Panc1 (cell line): ENCODE data around the gene SLC6A7. TPM values are rescaled to one million over a fixed set of nuclear protein-coding genes. Genes with fewer than 3 reads are reported as not detected.
A peak's percentile ranks its signal among the peaks of the same experiment; 100 is the strongest.

Source experiments
- ATAC-seq: fragments of 200-7000 bp; cut with Tn5 transposase; 2 replicates; pipeline ENCODE4 v1.9.1; 2020; ENCODE audit warnings: mild to moderate bottlenecking, moderate library complexity
- BruUV-seq: library from RNA; stranded (reverse); fragments of 400-500 nt; replicated peaks from 2 replicates; lab custom pipeline; 2021; lab: Mats Ljungman, UMichigan
- CTCF ChIA-PET: fragments of 300-600 bp; sonication (Branson Sonifier 250); formaldehyde crosslinking; loops from one replicate; lab custom pipeline; 2022; ENCODE audit warnings: antibody characterized with exemption; lab: Charles Lee
- POLR2A ChIA-PET: fragments of 300-600 bp; sonication (Branson Sonifier 250); formaldehyde crosslinking; loops from one replicate; lab custom pipeline; 2022; ENCODE audit warnings: antibody characterized with exemption; lab: Charles Lee
- DNase-seq: peaks from one replicate; pipeline ENCODE4 v3.0.0-alpha.2; 2010; ENCODE audit warnings: low read depth, low spot score
- H3K27ac ChIP-seq: 2 replicates; pipeline ENCODE4 v1.5.1; 2011; ENCODE audit warnings: mild to moderate bottlenecking, low read length, inconsistent platforms
- H3K27me3 ChIP-seq: fragments of 200-500 bp; sonication (Bioruptor generic); 2 replicates; pipeline ENCODE4 v1.6.0; 2014; ENCODE audit warnings: low read length, inconsistent platforms; ENCODE audit not compliant: control insufficient read depth, insufficient read depth
- H3K36me3 ChIP-seq: fragments of 200-500 bp; sonication (Bioruptor generic); 2 replicates; pipeline ENCODE4 v1.5.1; 2014; ENCODE audit warnings: inconsistent platforms, mild to moderate bottlenecking, low read length, moderate library complexity; ENCODE audit not compliant: control insufficient read depth, insufficient read depth
- H3K4me1 ChIP-seq: 2 replicates; pipeline ENCODE4 v1.5.1; 2011; ENCODE audit warnings: inconsistent platforms, mild to moderate bottlenecking, low read length, moderate library complexity; ENCODE audit not compliant: control insufficient read depth, insufficient read depth
- H3K4me3 ChIP-seq, 2 experiments: 2 replicates each; pipeline ENCODE4 v1.5.1; 2011 to 2012; ENCODE audit warnings: low read depth in 2 of 2, low read length in 2 of 2, mild to moderate bottlenecking in 2 of 2, inconsistent platforms in 1 of 2, moderate library complexity in 1 of 2
- H3K9me3 ChIP-seq: fragments of 200-500 bp; sonication (Bioruptor generic); 2 replicates; pipeline ENCODE4 v1.5.1; 2014; ENCODE audit warnings: low read depth, mild to moderate bottlenecking, inconsistent platforms, low read length, moderate library complexity; ENCODE audit not compliant: control insufficient read depth, insufficient read depth
- POLR2AphosphoS5 ChIP-seq: IDR thresholded peaks from 2 replicates; pipeline ENCODE4 v1.6.1; 2012; ENCODE audit warnings: mild to moderate bottlenecking, low read depth, low read length, moderate library complexity
- SIN3A ChIP-seq: IDR thresholded peaks from 2 replicates; pipeline ENCODE4 v1.6.1; 2012; ENCODE audit warnings: low read depth, mild to moderate bottlenecking, low read length, moderate library complexity, borderline replicate concordance; ENCODE audit not compliant: insufficient read depth
- TCF7L2 ChIP-seq: IDR thresholded peaks from 2 replicates; pipeline ENCODE4 v1.6.1; 2011; ENCODE audit warnings: mild to moderate bottlenecking, low read depth, low read length, inconsistent platforms
- in situ Hi-C: cut with HindIII; loops from 2 replicates; pipeline ENCODE4 v1.10.0; 2016; ENCODE audit warnings: low sequenced_read_pairs, low pct_unique_long_range_greater_than_20kb
- intact Hi-C: fragments of 100-400 bp; cut with micrococcal nuclease; formaldehyde crosslinking; loops from one replicate; pipeline ENCODE4 v1.10.0; 2022; ENCODE audit not compliant: unreplicated experiment
- total RNA-seq: library from RNA; stranded (reverse); gene quantifications from one replicate; pipeline ENCODE4 v1.2.1, GENCODE V29; 2021; ENCODE audit not compliant: unreplicated experiment
- TF ChIP-seq, protein P1 (sequence below), 2 experiments: IDR thresholded peaks; 2 replicates each; pipeline ENCODE4 v1.6.1; 2011 to 2012; ENCODE audit warnings: low read depth in 2 of 2, control low read depth in 1 of 2, low read length in 1 of 2, mild to moderate bottlenecking in 1 of 2, moderate library complexity in 1 of 2; ENCODE audit not compliant: insufficient read depth in 1 of 2
- TF ChIP-seq, protein P2 (sequence below): fragments of 450-650 bp; IDR thresholded peaks from 2 replicates; pipeline ENCODE4 v1.5.1; 2017; ENCODE audit warnings: mild to moderate bottlenecking

The SLC6A7 gene
- total RNA-seq, 1 experiment from 2014 or later: not detected

DNA sequence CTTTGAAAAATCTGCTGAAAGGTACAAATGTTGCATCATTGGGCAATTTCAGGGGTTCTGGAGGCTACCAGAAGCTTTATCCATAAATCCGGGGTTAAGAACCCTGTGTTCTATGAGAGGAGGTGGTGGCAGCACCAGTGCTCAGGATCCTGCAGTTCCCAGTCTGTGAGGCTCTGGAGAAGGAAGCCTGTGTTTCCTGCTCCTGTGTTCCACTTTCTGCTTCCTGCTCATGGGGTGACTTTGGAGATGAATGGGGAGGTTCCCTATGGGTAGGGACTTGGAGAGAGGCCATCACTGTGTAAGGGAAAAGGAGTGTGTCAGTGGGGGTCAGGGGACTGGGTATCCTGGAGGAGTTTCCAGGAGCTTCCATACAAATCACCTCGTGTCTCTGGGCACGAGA, 21.0 kb upstream of the SLC6A7 start:
- no peaks in the 10 kb centered on the region for H3K9me3 ChIP-seq
- ATAC-seq (no peak), DNase-seq (no peak)
- no peaks in the 10 kb centered on the region; the same call in 1 of the 2 replicates for H3K27me3 ChIP-seq
- in situ Hi-C loops (no loop called here), intact Hi-C loops (no loop called here)
- POLR2A ChIA-PET: no interaction called here
- no TSS peak for BruUV-seq
- no peaks in the 10 kb centered on the region for H3K4me1 ChIP-seq
- no peak overlapping the region for H3K4me3 ChIP-seq
- CTCF ChIA-PET: no interaction called here
- no peaks in the 10 kb centered on the region for H3K36me3 ChIP-seq
- TF ChIP-seq POLR2AphosphoS5 (no peak), TCF7L2 (no peak), SIN3A (no peak)
- TF ChIP-seq, protein P1, sequence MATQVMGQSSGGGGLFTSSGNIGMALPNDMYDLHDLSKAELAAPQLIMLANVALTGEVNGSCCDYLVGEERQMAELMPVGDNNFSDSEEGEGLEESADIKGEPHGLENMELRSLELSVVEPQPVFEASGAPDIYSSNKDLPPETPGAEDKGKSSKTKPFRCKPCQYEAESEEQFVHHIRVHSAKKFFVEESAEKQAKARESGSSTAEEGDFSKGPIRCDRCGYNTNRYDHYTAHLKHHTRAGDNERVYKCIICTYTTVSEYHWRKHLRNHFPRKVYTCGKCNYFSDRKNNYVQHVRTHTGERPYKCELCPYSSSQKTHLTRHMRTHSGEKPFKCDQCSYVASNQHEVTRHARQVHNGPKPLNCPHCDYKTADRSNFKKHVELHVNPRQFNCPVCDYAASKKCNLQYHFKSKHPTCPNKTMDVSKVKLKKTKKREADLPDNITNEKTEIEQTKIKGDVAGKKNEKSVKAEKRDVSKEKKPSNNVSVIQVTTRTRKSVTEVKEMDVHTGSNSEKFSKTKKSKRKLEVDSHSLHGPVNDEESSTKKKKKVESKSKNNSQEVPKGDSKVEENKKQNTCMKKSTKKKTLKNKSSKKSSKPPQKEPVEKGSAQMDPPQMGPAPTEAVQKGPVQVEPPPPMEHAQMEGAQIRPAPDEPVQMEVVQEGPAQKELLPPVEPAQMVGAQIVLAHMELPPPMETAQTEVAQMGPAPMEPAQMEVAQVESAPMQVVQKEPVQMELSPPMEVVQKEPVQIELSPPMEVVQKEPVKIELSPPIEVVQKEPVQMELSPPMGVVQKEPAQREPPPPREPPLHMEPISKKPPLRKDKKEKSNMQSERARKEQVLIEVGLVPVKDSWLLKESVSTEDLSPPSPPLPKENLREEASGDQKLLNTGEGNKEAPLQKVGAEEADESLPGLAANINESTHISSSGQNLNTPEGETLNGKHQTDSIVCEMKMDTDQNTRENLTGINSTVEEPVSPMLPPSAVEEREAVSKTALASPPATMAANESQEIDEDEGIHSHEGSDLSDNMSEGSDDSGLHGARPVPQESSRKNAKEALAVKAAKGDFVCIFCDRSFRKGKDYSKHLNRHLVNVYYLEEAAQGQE (IDR thresholded peaks at IDR 0.05; ENCODE audit: insufficient read depth in 1 of 2, low read depth in 2 of 2, low read length in 1 of 2): no peak
- TF ChIP-seq, protein P2, sequence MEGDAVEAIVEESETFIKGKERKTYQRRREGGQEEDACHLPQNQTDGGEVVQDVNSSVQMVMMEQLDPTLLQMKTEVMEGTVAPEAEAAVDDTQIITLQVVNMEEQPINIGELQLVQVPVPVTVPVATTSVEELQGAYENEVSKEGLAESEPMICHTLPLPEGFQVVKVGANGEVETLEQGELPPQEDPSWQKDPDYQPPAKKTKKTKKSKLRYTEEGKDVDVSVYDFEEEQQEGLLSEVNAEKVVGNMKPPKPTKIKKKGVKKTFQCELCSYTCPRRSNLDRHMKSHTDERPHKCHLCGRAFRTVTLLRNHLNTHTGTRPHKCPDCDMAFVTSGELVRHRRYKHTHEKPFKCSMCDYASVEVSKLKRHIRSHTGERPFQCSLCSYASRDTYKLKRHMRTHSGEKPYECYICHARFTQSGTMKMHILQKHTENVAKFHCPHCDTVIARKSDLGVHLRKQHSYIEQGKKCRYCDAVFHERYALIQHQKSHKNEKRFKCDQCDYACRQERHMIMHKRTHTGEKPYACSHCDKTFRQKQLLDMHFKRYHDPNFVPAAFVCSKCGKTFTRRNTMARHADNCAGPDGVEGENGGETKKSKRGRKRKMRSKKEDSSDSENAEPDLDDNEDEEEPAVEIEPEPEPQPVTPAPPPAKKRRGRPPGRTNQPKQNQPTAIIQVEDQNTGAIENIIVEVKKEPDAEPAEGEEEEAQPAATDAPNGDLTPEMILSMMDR: no peak
- no peak overlapping the region for H3K27ac ChIP-seq

DNA sequence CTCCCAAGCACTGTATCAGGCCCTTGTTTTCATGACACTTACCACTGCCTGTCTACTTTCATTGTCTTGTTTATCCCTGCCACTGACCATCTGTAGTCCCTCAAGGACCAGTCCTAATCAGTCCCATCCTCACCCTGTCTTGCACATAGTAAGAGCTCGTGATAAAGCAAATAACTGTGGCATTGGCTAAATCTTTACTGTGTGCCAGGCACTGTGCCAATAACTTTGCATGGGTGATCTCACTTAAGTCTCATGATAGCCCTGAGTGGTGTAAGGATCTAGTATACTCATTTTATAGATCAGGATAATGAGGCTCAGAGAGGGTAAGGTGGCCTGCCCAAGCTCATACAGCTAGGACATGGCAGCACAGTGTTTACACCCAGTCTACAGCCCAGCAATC, 17.7 kb upstream of the SLC6A7 start:
- POLR2A ChIA-PET: interaction anchor here (0.6 kb wide), 1 partner anchor 9 kb away, joined by 3 read pairs; no protein-coding TSS in a partner anchor
- Histone ChIP-seq H3K4me1 (no peaks in the 10 kb centered on the region), H3K36me3 (no peaks in the 10 kb centered on the region), H3K27me3 (no peaks in the 10 kb centered on the region; the same call in 1 of the 2 replicates), H3K27ac (no peak overlapping the region), H3K9me3 (no peaks in the 10 kb centered on the region), H3K4me3 (no peak overlapping the region)
- ATAC-seq: 0 out of 2 replicates have a peak, but pooled peaks have one; percentile 31
- intact Hi-C loops: no loop called here
- in situ Hi-C loops: no loop called here
- no peak for DNase-seq
- CTCF ChIA-PET: interaction anchor here (0.6 kb wide), 2 partner anchors 22 to 186 kb away, joined by 3 to 7 read pairs; no protein-coding TSS in a partner anchor
- BruUV-seq: no TSS peak
- TF ChIP-seq, protein P2: no peak
- TF ChIP-seq POLR2AphosphoS5 (no peak), TCF7L2 (no peak), SIN3A (no peak)
- TF ChIP-seq, protein P1 (IDR thresholded peaks at IDR 0.05; ENCODE audit: insufficient read depth in 1 of 2, low read depth in 2 of 2, low read length in 1 of 2): no peak
